HG02623 (cell line): ENCODE data around the gene SCN4B.

ENCODE experiments used
- ATAC-seq: cut with Tn5 transposase; IDR thresholded peaks from one replicate; pipeline ENCODE4 v1.9.1; 2021; ENCODE audit warnings: moderate library complexity; ENCODE audit not compliant: unreplicated experiment

Gene SCN4B

GRCh38 chr11:118174006-118174567, 21.5 kb upstream of the SCN4B start:
- no peak for ATAC-seq

- ATAC-seq: no peak
Observed at GRCh38 chr11:118172356-118172755, 19.7 kb upstream of the SCN4B start.

DNA sequence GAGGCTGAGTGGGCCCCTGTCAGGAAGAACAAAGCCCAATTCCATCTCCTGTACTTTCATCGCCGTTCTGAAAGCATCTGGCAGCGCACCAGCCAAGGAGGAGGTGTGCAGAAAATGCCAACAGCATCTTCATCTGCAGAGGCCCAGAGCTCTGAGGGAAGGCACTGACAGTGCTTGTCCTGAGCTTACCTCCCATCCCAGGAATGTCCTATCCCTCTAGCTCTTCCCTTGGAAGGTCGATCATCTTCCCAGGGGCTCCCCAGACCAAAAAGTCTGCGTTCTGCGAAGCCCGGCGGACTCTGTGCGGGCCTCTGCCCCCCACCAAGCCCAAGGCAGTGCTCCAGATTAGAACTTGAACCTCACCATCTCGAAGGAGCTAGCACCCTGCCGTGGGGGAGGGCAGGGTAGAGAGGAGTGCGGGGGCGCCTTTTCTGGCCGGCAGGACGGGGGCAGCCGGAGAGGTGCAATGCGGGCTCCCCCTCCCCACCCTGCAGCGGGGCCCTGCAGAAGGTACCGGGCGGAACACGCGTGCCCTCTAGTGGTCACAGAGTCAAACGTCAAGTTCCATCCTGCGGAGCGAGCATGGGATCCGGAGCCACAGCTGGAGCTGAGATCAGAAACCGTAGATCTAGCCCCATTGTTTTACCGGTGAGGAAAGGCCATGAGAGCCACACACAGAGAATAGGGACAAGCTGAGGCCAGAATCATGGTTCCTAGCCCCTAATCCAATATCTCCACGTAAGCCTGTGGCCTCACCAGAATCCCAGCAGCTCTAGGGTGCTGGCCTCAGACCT, 18.8 kb upstream of the SCN4B start:
- ATAC-seq: no peak

DNA sequence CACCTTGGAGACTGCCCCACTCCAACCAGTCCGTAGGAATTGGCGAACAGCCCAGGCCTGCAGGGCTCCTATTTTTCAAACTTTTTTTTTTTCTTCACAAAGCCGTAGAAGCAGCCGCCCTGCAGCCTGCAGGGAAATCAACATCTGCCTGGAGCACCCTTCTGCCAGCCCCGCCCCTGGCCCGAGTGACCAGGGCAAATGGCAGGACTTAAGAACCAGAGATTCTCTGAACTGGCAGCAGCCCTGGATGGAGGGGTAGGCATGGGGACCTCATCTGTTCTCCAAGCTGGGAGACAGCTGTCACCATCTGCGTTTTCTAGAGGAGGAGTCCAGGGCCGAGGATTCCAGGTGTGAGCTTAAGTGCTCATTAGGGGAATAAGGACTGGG, 18.3 kb upstream of the SCN4B start:
- ATAC-seq: no peak

DNA sequence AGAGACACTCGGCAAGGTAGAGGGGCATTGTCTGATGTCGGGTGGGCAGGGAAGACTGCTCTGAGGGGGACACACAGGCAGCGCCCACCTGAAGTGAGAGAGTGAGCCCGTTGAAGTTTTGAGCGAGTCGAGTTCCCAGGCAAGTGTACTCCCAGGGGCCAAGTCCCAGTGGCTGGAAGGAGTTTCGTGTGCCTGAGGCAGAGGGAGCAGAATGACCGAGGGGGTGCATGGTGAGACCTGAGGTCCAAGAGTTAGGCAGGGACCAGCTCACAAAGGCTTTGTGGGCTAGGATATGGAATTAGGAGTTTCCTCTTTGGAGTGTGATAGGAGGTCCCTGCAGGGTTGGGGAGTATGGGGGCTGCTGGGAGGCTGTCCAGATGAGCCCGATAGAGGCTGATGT, 17.6 kb upstream of the SCN4B start:
- no peak for ATAC-seq

- no peak for ATAC-seq
Observed at GRCh38 chr11:118169300-118170140, 16.9 kb upstream of the SCN4B start.

DNA sequence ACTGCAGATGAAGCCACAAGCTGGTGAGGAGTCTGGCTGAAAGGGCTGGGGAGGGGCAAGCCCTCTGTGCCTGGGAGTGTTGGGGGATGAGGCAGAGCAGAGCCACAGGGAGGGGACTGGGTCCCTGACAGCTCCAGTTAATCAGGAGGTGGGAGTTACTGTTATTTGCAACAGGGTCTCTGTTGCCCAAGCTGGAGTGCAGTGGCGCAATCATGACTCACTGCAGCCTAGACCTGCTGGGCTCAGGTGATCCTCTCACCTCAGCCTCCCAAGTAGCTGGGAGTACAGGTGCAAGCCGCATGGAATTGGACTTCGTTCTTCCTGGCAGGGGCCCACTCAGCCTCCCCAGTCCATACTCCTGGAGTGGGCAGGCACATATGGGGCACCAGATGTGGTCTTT, 16.1 kb upstream of the SCN4B start:
- no peak for ATAC-seq

DNA sequence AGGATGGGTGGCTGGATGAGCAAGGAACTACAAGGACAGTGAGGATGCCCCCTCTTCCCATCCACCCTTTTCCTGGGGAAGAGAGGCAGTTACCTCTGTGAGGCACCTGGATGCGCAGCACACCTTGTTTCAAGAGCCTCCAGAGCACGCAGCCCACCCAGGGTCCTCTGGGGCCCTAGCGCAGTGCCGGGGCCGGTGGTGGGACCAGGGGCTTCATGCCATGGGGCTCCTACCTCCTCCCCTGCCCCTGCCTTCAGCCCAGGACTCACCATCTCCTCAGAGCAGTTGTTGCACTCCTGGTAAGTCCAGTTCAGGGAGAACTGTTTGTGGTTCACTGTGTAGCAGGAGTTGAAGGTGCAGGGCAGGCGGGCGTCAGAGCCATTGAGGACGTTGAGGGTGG, 15.7 kb upstream of the SCN4B start:
- ATAC-seq: no peak

DNA sequence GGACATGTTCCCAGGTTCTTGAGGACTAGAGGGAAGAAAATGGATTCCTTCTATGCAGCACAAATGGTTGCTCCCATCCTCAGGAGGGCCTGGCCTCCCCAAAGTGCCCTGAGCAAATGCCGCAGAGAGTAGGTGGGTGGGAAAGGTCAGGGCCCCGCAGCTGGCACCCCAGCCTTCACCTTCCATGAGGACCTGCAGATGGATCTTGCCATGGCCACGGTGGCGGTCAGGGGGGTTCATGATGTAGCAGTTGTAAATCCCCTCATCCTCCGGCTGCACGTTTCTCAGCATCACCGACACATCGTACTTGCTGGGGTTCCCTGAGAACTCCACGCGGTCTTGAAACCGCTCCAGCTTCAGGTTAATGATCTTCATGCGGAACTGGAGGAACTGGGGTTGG, 15.3 kb upstream of the SCN4B start:
- no peak for ATAC-seq

- no peak for ATAC-seq
Observed at GRCh38 chr11:118167253-118167652, 14.6 kb upstream of the SCN4B start.

- ATAC-seq: no peak
Observed at GRCh38 chr11:118166641-118167040, 14.0 kb upstream of the SCN4B start.

GRCh38 chr11:118164885-118165284, 12.3 kb upstream of the SCN4B start:
- ATAC-seq: no peak

DNA sequence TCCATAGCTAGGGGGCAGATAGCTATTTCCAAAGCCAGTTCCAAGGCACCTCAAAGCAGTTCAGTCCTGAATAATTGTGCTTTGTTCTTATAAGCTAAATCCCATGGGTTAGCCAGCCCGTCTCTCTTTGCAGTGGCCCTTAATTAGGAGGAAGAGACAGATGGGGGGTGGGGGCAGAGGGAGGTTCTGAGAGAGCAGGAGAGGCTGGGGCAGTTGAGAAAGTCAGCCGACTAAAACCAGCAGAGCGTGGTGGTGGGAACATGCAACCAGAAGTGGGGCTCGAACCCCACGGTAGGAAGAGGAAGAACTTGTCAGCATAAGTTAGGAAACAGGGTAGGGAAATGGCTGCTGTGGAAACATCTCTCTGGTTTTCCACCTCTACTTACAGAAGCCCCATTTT, 10.9 kb upstream of the SCN4B start:
- no peak for ATAC-seq

GRCh38 chr11:118162846-118163245, 10.2 kb upstream of the SCN4B start:
- no peak for ATAC-seq

DNA sequence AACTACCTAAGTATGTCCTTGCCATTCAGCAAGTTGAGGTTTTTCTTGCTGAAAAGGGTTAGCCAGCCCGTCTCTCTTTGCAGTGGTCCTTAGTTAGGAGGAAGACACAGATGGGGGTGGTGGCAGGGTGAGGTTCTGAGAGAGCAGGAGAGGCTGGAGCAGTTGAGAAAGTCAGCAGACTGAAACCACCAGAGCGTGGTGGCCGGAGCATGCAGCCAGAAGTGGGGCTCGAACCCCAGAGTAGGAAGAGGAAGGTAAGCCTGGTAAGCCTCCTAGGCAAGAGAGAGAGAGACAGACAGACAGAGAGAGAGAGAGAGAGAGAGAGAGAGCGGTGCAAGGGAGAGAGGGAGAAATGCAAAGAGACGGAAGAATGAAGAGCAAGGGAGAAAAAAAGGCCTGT, 9.2 kb upstream of the SCN4B start:
- no peak for ATAC-seq

GRCh38 chr11:118157186-118157895, 4.7 kb upstream of the SCN4B start:
- ATAC-seq: no peak

DNA sequence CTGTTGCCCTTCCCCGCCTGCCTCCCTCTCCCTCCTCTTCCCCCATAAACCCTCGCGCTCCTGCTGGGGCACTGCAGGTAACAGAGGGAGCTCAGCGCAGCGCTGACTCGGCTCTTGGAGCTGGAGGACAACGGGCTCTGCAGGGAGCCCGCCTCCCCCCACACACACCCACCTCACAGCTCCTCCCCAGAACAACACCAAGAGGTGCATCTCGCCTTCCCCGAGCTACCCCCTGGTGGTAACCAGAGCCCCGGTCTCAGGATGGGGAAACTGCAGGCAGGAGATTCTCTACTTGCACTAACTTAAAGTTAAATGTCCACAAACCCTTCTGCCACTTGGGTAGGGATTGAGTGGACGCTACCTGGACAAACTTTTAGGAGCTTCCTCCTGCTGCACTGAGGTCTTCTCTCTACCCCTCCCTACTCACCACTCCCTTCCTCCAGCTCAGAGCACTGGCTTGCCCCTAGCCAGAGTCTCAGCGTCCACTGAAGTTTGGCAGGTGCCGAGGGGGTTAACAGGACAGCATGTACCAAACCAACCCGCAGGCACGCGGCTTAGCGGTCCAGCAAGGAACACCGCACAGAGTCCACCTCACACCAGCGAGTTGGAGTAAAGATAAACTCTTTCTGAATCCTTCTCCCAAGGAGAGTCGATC, 4.0 kb upstream of the SCN4B start:
- no peak for ATAC-seq

GRCh38 chr11:118155776-118156530, 3.3 kb upstream of the SCN4B start:
- ATAC-seq: no peak

GRCh38 chr11:118154641-118155040, 2.0 kb upstream of the SCN4B start:
- ATAC-seq: no peak

DNA sequence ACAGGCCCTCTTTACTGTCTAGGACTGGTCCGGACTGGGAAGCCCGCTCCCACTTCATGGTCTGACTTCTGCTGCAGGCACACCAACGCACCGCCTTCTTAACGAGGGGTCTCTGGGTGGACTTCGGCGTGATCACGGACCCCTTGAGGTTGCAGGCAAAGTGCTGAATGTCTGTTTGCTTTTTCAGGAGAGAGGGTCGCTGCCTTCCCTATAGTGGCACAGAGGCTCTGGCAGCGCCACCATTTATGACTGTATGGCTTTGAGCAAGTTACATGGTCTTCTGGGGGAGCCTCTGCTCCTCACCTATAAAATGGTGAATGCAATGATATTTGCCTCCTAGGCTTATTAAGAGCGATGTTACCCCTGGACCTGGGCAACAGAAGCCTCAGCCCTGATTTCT, 1.4 kb upstream of the SCN4B start:
- no peak for ATAC-seq
